ENCODE results near the gene RNF145. TPM values are rescaled to one million over a fixed set of nuclear protein-coding genes. Genes with fewer than 3 reads are reported as not detected.

Gene RNF145
- total and polyA plus RNA-seq, 2 of the 13 experiments (the other 11 are each of a cell fraction or from before 2014, with no cell fraction given), result 24.6 TPM

- H4K20me1 ChIP-seq (ENCODE audit: insufficient read depth, low read length), result no peaks in the 10 kb centered on the region
- peaks cover 0 to 3% of the 10 kb centered on the region in 2 experiments; a peak in 1 of 5 replicates for H3K27me3 ChIP-seq (ENCODE audit: control insufficient read depth in 1 of 2, insufficient read depth in 2 of 2, low read length in 2 of 2)
- H2AFZ ChIP-seq (ENCODE audit: low read length), result no peak overlapping the region
- ATAC-seq (no peak), FAIRE-seq (no peak), DNase-seq (ENCODE audit: low spot score) (no peak)
- no peak overlapping the region for H3K4me3 ChIP-seq (replicated peaks in 1 of 3; ENCODE audit: insufficient read depth in 1 of 3, low read depth in 2 of 3, low read length in 3 of 3)
- BruUV-seq (replicated peaks), result no TSS peak
- in situ Hi-C loops (cut with HindIII; ENCODE audit: extremely low pct_ligation_motif_present, low pct_unique_long_range_greater_than_20kb) (no loop called here), intact Hi-C loops (cut with micrococcal nuclease; ENCODE audit: unreplicated experiment) (loop anchor here (10.0 kb wide), 1 partner anchor 965 kb away; no protein-coding TSS in a partner anchor)
- ChIA-PET CTCF (ENCODE audit: low intra/inter-chr PET ratio, low total read pairs) (no interaction called here), POLR2A (no interaction called here)
- 6% methylated on average over 3 of the region's 7 CpGs for WGBS (ENCODE audit: low lambda C conversion rate)
- no peak overlapping the region for H3K27ac ChIP-seq (ENCODE audit: extremely low read length, insufficient read depth, low read length)
- no peaks in the 10 kb centered on the region for H3K4me1 ChIP-seq (ENCODE audit: insufficient read depth, low read length)
- no peak overlapping the region for H3K9ac ChIP-seq (ENCODE audit: insufficient read depth, low read depth, low read length)
- no peak overlapping the region for H3K4me2 ChIP-seq (ENCODE audit: low read depth, low read length)
- H3K36me3 ChIP-seq (replicated peaks in 1 of 2; ENCODE audit: control insufficient read depth in 1 of 2, insufficient read depth in 2 of 2, low read length in 2 of 2), result no peaks in the 10 kb centered on the region
- TF ChIP-seq ZNF563 (CRISPR knock-in tag; IDR thresholded peaks at IDR 0.05), result no peak
- TF ChIP-seq, protein P1, sequence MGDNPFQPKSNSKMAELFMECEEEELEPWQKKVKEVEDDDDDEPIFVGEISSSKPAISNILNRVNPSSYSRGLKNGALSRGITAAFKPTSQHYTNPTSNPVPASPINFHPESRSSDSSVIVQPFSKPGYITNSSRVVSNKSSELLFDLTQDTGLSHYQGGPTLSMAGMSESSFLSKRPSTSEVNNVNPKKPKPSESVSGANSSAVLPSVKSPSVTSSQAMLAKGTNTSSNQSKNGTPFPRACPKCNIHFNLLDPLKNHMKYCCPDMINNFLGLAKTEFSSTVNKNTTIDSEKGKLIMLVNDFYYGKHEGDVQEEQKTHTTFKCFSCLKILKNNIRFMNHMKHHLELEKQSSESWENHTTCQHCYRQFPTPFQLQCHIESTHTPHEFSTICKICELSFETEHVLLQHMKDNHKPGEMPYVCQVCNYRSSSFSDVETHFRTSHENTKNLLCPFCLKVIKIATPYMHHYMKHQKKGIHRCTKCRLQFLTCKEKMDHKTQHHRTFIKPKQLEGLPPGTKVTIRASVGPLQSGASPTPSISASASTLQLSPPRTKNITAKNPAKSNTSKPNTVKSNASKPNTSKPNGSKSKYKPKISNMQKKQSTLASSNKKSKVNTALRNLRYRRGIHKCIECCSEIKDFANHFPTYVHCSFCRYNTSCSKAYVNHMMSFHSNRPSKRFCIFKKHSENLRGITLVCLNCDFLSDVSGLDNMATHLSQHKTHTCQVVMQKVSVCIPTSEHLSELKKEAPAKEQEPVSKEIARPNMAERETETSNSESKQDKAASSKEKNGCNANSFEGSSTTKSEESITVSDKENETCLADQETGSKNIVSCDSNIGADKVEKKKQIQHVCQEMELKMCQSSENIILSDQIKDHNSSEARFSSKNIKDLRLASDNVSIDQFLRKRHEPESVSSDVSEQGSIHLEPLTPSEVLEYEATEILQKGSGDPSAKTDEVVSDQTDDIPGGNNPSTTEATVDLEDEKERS (CRISPR knock-in tag; IDR thresholded peaks at IDR 0.05), result no peak
- no peak for TF ChIP-seq RBM22 (optimal IDR thresholded peaks at IDR 0.05; ENCODE audit: low read length)
- TF ChIP-seq GTF3A (CRISPR knock-in tag; conservative IDR thresholded peaks at IDR 0.05), result no peak
- no peak for TF ChIP-seq TGIF2 (CRISPR knock-in tag; IDR thresholded peaks at IDR 0.05)
- TF ChIP-seq CCAR2 (optimal IDR thresholded peaks at IDR 0.05; ENCODE audit: low read depth, low read length), result no peak
- TF ChIP-seq ZNF674 (CRISPR knock-in tag; IDR thresholded peaks at IDR 0.05; ENCODE audit: low read depth), result no peak
- TF ChIP-seq, protein P2, sequence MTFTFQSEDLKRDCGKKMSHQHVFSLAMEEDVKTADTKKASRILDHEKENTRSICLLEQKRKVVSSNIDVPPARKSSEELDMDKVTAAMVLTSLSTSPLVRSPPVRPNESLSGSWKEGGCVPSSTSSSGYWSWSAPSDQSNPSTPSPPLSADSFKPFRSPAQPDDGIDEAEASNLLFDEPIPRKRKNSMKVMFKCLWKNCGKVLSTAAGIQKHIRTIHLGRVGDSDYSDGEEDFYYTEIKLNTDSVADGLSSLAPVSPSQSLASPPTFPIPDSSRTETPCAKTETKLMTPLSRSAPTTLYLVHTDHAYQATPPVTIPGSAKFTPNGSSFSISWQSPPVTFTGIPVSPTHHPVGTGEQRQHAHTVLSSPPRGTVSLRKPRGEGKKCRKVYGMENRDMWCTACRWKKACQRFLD (CRISPR knock-in tag; IDR thresholded peaks at IDR 0.05; ENCODE audit: borderline replicate concordance), result no peak
- no peak for TF ChIP-seq ZNF260 (CRISPR knock-in tag; IDR thresholded peaks at IDR 0.05; ENCODE audit: borderline replicate concordance, low read depth)
- no peak for TF ChIP-seq ZNF281 (CRISPR knock-in tag; IDR thresholded peaks at IDR 0.05; ENCODE audit: borderline replicate concordance)
- H3K79me2 ChIP-seq (ENCODE audit: insufficient read depth, low read length), result no peaks in the 10 kb centered on the region
- H3K9me3 ChIP-seq (ENCODE audit: low read length), result no peaks in the 10 kb centered on the region
Measured at GRCh38 chr5:159139802-159140201, 69.6 kb downstream of the RNF145 start.

All from HepG2 (cell line).